ENCODE measurements around the gene OR7C2.

OR7C2 gene

DNA sequence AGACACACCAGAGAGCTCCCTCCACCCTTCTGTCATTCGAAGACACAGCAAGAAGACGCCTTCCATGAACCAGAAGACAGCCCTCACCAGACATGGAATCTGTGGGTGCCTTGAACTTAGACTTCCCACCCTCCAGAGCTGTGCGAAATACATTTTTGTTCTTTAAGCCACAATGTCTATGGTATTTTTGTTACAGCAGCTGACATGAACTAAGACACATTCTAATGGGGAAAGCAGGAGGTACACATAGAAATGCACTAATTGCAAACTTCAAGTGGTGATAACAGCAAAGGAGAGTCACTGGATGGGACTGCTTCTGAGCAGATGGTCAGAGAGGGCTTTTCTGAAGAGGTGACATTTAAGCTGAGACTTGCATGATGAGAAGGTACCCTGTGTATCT, 16.2 kb downstream of the OR7C2 start:
- H3K4me3 ChIP-seq (ENCODE audit: low read depth, low read length): no peak overlapping the region
- TF ChIP-seq, protein P1, sequence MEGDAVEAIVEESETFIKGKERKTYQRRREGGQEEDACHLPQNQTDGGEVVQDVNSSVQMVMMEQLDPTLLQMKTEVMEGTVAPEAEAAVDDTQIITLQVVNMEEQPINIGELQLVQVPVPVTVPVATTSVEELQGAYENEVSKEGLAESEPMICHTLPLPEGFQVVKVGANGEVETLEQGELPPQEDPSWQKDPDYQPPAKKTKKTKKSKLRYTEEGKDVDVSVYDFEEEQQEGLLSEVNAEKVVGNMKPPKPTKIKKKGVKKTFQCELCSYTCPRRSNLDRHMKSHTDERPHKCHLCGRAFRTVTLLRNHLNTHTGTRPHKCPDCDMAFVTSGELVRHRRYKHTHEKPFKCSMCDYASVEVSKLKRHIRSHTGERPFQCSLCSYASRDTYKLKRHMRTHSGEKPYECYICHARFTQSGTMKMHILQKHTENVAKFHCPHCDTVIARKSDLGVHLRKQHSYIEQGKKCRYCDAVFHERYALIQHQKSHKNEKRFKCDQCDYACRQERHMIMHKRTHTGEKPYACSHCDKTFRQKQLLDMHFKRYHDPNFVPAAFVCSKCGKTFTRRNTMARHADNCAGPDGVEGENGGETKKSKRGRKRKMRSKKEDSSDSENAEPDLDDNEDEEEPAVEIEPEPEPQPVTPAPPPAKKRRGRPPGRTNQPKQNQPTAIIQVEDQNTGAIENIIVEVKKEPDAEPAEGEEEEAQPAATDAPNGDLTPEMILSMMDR (conservative IDR thresholded peaks at IDR 0.05; ENCODE audit: low read depth, low read length): no peak
- DNase-seq (ENCODE audit: low read depth): no peak

DNA sequence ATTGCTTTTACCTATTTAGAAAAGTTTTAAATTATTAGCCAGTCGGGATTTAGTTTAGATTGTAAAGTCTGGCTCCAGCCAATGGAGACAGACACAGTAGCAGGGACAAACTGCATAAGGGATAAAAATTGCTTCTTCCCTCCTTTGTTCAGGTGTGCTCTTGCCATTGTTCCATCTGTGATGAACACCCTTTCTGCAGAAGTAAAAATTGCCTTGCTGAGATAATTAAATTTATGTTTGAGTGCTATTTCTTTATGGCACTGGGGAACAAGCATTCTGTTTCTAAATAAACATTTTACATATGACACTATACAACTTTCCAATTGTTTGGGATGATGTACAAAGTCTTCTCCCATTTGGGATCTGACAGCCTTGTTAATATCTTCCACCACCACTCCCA, 18.0 kb downstream of the OR7C2 start:
- no peak for DNase-seq (ENCODE audit: low read depth)
- TF ChIP-seq, protein P1 (conservative IDR thresholded peaks at IDR 0.05; ENCODE audit: low read depth, low read length): no peak

GRCh38 chr19:14961956-14962685, 20.8 kb downstream of the OR7C2 start:
- TF ChIP-seq, protein P1 (conservative IDR thresholded peaks at IDR 0.05; ENCODE audit: low read depth, low read length): no peak
- H3K4me3 ChIP-seq (ENCODE audit: low read depth, low read length): no peak overlapping the region
- no peak for DNase-seq (ENCODE audit: low read depth)

More for the DNA sequence above, 18.0 kb downstream of the OR7C2 start:
- H3K4me3 ChIP-seq (ENCODE audit: low read depth, low read length): no peak overlapping the region

DNA sequence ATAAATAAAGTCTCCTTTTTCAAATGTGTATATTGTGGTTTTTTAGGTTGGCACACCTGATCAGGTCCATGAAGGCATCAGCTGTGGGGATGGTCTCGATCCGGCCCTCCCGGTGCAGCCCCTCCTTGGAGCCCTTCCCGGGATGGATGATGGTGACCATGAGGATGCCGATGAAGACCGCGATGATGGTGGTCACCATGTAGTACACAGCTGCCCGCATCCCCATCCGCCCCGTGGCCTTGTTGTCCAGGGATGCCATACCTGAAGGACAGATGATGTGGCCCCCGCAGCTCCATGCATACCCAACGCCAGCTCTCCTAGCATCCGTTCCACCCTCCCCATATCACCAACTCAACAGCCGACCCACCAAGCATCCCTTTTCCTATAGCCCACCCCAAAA, 27.0 kb downstream of the OR7C2 start:
- TF ChIP-seq, protein P1 (conservative IDR thresholded peaks at IDR 0.05; ENCODE audit: low read depth, low read length): no peak
- DNase-seq (ENCODE audit: low read depth): no peak
- H3K4me3 ChIP-seq (ENCODE audit: low read depth, low read length): no peak overlapping the region

DNA sequence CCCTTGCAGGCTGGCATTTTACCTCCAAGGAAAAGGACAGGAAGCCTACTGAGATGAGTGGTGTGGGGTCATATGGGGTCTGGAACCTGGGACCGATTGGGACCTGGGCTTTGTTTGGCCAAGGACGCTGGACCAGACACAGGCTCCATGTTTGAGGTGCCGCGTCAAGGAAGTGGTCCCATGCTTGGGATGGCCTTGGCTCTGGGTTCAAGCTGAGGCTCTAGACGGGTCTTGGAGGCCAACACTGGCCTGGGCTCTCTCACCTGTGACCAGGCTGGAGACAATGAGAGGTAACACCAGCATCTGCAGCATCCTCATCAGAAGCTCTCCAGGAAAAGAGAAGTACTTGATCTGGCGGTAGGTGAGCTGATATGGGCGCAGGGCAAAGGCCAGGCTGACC, 30.2 kb downstream of the OR7C2 start:
- DNase-seq (ENCODE audit: low read depth): no peak
- no peak overlapping the region for H3K4me3 ChIP-seq (ENCODE audit: low read depth, low read length)
- TF ChIP-seq, protein P1 (conservative IDR thresholded peaks at IDR 0.05; ENCODE audit: low read depth, low read length): no peak

DNA sequence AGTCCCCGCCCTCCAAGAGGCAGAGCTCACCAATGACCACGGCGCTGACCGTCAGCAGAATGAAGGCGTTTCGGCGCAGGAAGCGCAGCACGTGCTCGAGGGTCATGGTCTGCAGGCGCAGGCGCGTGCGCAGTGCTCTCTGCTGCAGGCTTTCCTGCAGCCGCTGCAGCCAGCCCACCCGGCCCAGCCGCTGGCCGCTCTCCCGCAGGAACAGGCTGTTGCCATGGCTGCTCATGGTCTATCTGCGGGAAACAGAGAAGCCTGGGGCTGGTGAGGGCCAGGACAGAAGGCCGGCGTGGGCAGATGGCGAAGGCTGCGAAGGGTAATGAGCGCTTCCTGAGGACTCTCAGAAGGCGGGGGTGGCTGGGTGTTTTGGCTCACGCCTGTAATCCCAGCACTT, 31.4 kb downstream of the OR7C2 start:
- no peak for DNase-seq (ENCODE audit: low read depth)
- TF ChIP-seq, protein P1 (conservative IDR thresholded peaks at IDR 0.05; ENCODE audit: low read depth, low read length): no peak
- H3K4me3 ChIP-seq (ENCODE audit: low read depth, low read length): no peak overlapping the region

DNA sequence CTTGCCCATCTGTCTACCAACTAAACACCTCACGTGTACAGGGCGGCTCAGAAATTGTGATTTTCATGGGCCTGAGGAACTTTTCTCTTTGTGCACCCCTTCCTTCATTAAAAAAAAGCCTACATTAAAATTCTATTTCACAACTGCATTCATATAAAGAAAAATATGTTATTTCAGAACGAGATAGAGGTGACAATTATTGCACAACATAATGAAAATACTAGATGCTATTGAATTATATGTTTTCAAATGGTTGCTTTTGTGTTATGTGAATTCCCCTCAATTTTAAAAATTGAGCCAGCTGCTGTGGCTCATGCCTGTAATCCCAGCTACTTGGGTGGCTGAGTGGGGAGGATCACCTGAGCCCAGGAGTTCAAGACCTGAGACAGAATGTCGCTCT, 33.2 kb downstream of the OR7C2 start:
- H3K4me3 ChIP-seq (ENCODE audit: low read depth, low read length): no peak overlapping the region
- no peak for DNase-seq (ENCODE audit: low read depth)
- TF ChIP-seq, protein P1 (conservative IDR thresholded peaks at IDR 0.05; ENCODE audit: low read depth, low read length): no peak

Data from choroid plexus epithelial cell (primary cell).